ENCODE measurements around the gene EMX2.
"Not testable (repeated sequence)": the region's sequence is repeated elsewhere in the genome, so short reads cannot be mapped to it uniquely, and the experiment has no call there.

EMX2 gene

DNA sequence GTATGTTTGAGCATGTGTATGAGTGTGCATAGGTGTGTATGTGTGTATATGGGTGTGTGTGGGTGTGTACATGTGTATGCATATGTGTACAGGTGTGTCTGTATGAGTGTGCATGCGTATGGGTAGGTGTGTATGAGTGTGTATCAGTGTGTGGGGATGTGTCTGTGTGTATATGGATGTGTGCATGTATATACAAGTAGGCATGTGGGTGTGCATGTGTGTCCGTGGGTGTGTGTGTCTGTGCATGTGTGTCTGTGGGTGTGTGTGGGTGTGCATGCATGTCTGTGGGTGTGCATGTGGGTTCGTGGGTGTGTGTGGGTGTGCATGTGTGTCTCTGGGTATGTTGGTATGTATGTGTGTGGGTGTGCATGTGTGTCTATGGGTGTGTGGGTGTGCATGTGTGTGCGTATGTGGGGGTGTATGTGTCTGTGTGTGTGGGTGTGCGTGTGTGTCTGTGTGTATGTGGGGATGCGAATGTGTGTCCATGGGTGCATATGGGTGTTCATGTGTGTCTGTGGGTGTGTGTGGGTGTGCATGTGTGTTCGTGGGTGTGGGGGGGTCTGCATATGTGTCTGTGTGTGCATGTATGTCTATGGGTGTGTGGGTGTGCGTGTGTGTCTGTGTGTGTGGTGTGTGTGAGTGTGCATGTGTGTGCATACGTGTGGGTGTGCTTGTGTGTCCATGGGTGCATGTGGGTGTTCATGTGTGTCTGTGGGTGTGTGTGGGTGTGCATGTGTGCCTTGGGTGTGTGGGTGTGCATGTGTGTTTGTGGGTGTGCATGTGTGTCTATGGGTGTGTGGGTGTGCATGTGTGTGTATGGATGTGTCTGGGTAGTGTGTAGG lies 20.6 kb downstream of the EMX2 start:
- FAIRE-seq, result no peak

- FAIRE-seq, result no peak
These were observed 21.2 kb downstream of the EMX2 start for GRCh38 chr10:117563780-117564179.

- no peak for FAIRE-seq
These were observed 22.5 kb downstream of the EMX2 start for GRCh38 chr10:117565068-117565467.

DNA sequence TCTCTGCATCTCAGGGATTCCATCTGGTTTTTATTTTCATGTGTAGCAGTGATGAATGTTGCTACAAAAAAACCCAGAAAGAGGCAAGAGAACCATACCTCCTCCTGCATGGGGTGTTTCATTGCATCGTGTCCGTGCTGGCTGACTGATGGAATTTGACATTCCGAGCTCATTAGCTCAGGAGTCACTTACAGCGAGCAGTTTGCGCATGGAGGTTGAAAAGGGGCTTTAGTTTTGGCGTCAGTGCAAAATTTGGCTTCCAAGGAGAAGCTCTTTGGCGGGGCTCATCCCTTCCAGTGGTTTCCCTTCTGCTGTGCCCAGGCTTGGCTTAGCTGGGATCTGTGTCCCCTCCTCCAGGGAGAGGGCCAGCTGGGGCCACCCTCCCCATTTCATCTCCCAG lies 25.8 kb downstream of the EMX2 start:
- no peak for FAIRE-seq

DNA sequence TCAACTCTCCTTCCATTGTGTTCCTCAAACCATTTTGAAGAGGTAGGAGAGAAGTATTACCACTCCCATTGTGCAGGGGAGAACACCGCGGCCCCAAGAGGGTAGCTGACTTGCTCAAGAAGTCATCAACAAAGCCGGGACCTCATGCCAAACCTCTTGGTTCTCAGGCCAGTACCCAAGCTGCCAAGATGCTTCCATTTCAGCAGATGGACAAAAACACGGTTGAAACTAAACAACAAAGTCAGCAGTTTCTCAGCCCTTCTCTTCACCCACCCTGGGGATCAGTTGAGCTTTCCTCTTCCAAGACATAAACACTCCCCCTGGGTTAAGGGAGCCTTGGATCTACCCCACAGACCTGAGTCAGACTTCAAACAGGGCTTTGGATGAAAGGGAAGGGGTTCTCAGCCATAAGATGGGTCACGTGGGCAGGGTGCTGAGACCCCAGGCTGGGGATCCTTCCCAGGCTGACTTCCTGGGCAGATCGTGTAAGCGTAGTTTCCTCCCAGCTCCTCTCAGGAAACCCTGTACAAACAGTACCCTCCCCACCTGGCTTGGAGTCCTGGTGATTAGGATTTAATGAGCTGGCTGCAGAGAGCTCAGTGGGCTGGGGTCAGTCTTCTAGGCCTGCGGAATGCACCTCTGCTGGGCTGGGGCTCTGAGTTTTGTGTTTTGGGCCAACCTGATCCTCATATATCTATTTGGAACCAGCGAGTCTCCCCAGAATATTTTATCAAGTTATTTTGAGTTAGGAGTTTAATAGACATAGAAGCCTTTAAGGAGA lies 27.3 kb downstream of the EMX2 start:
- no peak for FAIRE-seq

GRCh38 chr10:117570880-117571279 lies 28.3 kb downstream of the EMX2 start:
- FAIRE-seq, result no peak

GRCh38 chr10:117574498-117575146 lies 32.1 kb downstream of the EMX2 start:
- no peak for FAIRE-seq

DNA sequence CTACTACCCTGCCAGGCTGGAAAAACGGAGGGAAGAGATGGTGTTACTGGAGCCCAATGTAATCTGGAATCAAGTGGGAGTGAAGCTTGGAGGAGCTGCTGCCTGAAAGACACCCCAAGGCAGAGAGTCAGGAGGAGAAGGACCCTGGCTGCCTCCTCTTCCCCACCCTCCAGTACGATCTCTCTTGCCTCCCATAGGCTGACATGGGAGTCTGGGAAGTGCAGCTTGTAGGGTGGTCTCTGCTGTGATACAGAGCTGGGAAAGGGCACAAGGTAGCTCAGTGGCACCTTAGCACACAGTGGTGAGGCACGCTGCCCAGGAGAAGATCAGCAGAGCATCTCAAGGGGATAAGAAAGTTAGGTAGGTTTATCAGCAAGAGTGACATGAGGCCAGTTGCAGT lies 35.9 kb downstream of the EMX2 start:
- no peak for FAIRE-seq

DNA sequence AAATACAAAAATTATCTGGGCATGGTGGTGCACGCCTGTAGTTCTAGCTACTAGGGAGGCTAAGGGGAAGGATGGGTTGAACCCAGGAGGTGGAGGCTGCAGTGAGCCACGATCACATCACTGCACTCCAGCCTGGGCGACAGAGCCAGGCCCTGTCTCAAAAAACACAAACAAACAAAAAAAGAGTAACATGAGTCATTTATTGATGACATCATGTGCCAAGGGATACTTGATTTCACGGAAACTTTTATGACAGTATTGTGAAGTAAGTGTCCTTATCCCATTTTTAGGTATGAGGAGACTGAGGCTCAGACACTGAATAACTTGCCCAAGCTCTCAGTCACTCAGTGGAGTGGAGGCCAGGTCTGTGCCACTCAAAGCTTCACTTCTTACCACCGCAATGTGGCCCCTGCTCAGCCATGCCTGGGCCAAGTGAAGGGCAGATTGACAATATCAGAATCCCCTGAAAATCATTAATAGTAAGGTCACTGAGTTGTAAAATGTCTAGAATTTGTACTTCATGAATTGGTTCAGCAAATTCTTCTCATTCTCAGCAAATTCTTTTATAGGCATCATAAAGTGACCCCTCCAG lies 36.5 kb downstream of the EMX2 start:
- FAIRE-seq, result no peak

DNA sequence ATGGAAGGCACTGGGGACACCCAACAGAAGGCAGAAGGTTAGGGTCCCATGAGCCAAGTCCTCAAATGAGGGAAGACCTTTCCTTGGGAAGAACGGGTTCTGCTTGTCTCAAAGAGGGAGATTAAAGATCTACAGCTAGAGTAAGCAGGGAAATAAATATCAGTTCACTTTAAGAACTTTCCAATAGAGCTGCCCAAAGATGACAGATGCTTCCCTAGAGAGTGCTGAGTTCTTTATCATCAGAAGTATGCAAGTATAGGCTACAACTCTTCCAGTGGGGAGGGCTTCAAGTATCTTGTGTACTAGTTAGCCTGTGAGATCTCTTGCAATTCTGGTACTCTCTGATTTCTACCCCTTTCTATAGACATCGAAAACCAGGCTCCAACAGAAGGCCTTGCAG lies 39.4 kb downstream of the EMX2 start:
- no peak for FAIRE-seq

GRCh38 chr10:117584831-117585230 lies 42.3 kb downstream of the EMX2 start:
- FAIRE-seq, result not testable (repeated sequence)

DNA sequence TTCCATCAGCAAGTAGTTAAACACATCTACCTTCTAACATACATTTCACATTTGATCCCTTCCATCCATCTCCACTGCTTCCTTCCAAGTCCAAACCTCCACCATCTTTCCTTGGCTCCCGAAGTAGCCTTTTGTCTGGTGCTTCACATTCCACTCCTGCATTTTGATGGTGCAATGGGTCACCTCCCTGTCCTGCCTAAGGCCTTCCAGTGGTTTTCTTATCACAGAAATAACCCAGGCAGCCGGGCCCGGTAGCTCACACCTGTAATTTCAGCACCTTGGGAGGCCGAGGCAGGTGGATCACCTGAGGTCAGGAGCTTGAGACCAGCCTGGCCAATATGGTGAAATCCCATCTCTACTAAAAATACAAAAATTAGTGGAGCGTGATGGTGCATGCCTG lies 44.5 kb downstream of the EMX2 start:
- FAIRE-seq, result no peak

- no peak for FAIRE-seq
These were observed 47.7 kb downstream of the EMX2 start for GRCh38 chr10:117590101-117590875.

GRCh38 chr10:117591043-117591442 lies 48.5 kb downstream of the EMX2 start:
- no peak for FAIRE-seq

DNA sequence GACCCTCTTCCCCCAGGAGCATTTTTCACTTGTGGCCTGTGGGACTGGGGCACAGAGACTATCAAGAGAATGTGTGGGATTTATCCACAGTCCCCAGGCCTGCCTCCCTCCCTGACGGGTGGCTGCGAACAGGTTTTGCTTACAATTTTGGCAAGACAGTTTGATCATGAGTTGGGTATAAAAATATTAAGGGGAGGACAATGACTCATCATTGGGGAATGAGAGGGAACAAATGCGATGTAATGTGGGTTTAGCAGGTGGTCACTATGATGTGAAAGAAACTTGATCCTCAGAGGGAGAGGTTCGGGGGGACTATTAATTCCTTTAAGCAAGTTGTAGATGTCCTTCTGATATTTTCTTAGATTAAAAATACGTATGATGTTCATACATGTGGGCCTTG lies 52.2 kb downstream of the EMX2 start:
- no peak for FAIRE-seq

GRCh38 chr10:117596706-117597105 lies 54.2 kb downstream of the EMX2 start:
- no peak for FAIRE-seq

- FAIRE-seq, result no peak
These were observed 54.7 kb downstream of the EMX2 start for GRCh38 chr10:117597216-117597615.
